Right lobe of liver (tissue), 6 donors: ENCODE results near the gene SPPL2A. TPM values are rescaled to one million over a fixed set of nuclear protein-coding genes. Genes with fewer than 3 reads are reported as not detected.
A peak's percentile ranks its signal among the peaks of the same experiment; 100 is the strongest.

ENCODE experiments used
- ATAC-seq, 4 donors: fragments of 200-7000 bp; cut with Tn5 transposase; one replicate each; pipeline ENCODE4 v1.9.1; 2020; ENCODE audit warnings: mild to moderate bottlenecking in 4 of 4, moderate library complexity in 4 of 4
- DNase-seq, 3 donors: peaks; one replicate each; pipeline ENCODE4 v3.0.0-alpha.2; 2020
- H3K27ac ChIP-seq, 3 donors: fragments of 200-600 bp; one replicate each; pipeline ENCODE4 v1.8.0; 2022
- H3K27me3 ChIP-seq, 2 donors: fragments of 200-600 bp; one replicate each; pipeline ENCODE4 v1.8.0; 2022
- H3K36me3 ChIP-seq, 4 donors: fragments of 200-600 bp; sonication (generic) in 1 of 4; one replicate each; pipeline versions ENCODE4 v1.5.1 to v1.8.0; 2017 to 2022; ENCODE audit warnings: control low read depth in 1 of 4
- H3K4me1 ChIP-seq, 4 donors: fragments of 200-600 bp; sonication (generic) in 1 of 4; one replicate each; pipeline versions ENCODE4 v1.5.1 to v1.8.0; 2017 to 2022; ENCODE audit warnings: control low read depth in 1 of 4
- H3K4me3 ChIP-seq, 3 donors: fragments of 200-600 bp; one replicate each; pipeline ENCODE4 v1.8.0; 2022
- H3K9me3 ChIP-seq, 4 donors: fragments of 200-600 bp; sonication (generic) in 1 of 4; one replicate each; pipeline versions ENCODE4 v1.5.1 to v1.8.0; 2017 to 2022; ENCODE audit warnings: control low read depth in 1 of 4
- POLR2A ChIP-seq: fragments of 450-650 bp; IDR thresholded peaks from one replicate; pipeline ENCODE4 v1.6.1; 2017; ENCODE audit warnings: antibody characterized with exemption, mild to moderate bottlenecking
- WGBS: methylation state at CpG from one replicate; pipeline ENCODE4 v1.1.6; 2018; ENCODE audit warnings: low coverage, low lambda C conversion rate; ENCODE audit not compliant: insufficient coverage; ENCODE audit errors: missing lambda C conversion rate; 5-methylcytosine and 5-hydroxymethylcytosine counted together
- intact Hi-C, 2 donors: fragments of 100-400 bp; cut with DNase I; formaldehyde crosslinking; loops; one replicate each; pipeline versions ENCODE4 v1.11.2 to v1.14.1; 2022
- total RNA-seq, 6 experiments: library from RNA; depleted of rRNA in 2 of 6; stranded (reverse); fragments of >200 nt in 2 of 6; fragmentation: NEBNext Ultra II Directional in 3 of 6; extraction: Animal tissue kit (Norgen Biotek cat#: 25700) in 3 of 6; gene quantifications; one replicate each; pipeline versions ENCODE4 v1.1.0 to v1.2.4, GENCODE V29; 2016 to 2023
- TF ChIP-seq, protein P1 (sequence below), 4 donors: fragments of 200-600 bp in 3 of 4; fragments of 450-650 bp in 1 of 4; IDR thresholded peaks; one replicate each; pipeline versions ENCODE4 v1.5.1 to v1.8.0; 2016 to 2022; ENCODE audit warnings: antibody characterized with exemption in 4 of 4, mild to moderate bottlenecking in 2 of 4
- donor health status: DM: no; HTN: yes; CAD: no.
- donor health status: DM: no; HTN: no; CAD: no.
- donor health status: DM: no; HTN: no; CAD: no.
- donor health status: DM: no; HTN: yes; CAD: no.
- donor health status: DM: no; HTN: yes; CAD: no.

SPPL2A gene
- total RNA-seq, 6 experiments from 2014 or later = 94.0 to 239 (median 120) TPM

DNA sequence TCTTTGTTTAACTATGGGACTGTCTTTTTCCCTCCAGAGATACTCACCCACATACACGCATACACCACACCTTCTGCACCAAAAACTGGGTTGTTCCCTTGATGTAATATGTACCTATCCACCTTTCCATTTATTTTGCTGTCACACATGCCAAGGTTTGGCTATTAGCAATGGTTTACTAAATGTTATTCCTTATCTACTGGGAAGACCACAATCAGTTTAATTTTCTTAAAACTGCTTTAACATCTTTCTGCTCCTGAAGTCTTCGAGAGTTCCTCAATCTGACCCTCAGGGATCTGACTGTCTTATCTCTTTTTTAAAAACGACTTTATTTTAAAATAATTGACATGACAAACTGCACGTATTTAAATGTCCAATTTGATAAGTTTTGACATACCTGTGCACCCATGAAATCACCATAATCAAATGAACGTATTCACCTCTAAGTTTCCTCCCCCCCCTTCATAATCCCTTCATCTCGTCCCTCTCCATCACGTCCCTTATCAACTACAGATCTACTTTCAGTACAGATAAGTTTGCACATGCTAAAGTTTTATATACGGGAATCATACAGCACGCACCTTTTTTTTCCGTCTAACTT, 78.1 kb downstream of the SPPL2A start:
- Histone ChIP-seq H3K36me3 (peaks cover 0 to 9% (median 0%) of the 10 kb centered on the region in 4 donors), H3K27me3 (no peaks in the 10 kb centered on the region), H3K4me1 (peaks cover 0 to 44% (median 10%) of the 10 kb centered on the region in 4 donors), H3K9me3 (no peaks in the 10 kb centered on the region), H3K4me3 (peak overlapping the region; percentile 91 to 97 (median 93)), H3K27ac (peak overlapping the region; percentile 94 to 99 (median 96))
- intact Hi-C loops = loop anchor here in 1 of 2 donors (10.0 kb wide), 1 partner anchor 77 kb away; the partner anchor contains the start of gene SPPL2A
- no peak for TF ChIP-seq POLR2A
- TF ChIP-seq, protein P1, sequence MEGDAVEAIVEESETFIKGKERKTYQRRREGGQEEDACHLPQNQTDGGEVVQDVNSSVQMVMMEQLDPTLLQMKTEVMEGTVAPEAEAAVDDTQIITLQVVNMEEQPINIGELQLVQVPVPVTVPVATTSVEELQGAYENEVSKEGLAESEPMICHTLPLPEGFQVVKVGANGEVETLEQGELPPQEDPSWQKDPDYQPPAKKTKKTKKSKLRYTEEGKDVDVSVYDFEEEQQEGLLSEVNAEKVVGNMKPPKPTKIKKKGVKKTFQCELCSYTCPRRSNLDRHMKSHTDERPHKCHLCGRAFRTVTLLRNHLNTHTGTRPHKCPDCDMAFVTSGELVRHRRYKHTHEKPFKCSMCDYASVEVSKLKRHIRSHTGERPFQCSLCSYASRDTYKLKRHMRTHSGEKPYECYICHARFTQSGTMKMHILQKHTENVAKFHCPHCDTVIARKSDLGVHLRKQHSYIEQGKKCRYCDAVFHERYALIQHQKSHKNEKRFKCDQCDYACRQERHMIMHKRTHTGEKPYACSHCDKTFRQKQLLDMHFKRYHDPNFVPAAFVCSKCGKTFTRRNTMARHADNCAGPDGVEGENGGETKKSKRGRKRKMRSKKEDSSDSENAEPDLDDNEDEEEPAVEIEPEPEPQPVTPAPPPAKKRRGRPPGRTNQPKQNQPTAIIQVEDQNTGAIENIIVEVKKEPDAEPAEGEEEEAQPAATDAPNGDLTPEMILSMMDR (IDR thresholded peaks at IDR 0.05) = no peak
- ATAC-seq = peak; percentile 25 to 56 (median 40)
- WGBS = 23% methylated on average over 10 of the region's 10 CpGs
- DNase-seq = no peak

DNA sequence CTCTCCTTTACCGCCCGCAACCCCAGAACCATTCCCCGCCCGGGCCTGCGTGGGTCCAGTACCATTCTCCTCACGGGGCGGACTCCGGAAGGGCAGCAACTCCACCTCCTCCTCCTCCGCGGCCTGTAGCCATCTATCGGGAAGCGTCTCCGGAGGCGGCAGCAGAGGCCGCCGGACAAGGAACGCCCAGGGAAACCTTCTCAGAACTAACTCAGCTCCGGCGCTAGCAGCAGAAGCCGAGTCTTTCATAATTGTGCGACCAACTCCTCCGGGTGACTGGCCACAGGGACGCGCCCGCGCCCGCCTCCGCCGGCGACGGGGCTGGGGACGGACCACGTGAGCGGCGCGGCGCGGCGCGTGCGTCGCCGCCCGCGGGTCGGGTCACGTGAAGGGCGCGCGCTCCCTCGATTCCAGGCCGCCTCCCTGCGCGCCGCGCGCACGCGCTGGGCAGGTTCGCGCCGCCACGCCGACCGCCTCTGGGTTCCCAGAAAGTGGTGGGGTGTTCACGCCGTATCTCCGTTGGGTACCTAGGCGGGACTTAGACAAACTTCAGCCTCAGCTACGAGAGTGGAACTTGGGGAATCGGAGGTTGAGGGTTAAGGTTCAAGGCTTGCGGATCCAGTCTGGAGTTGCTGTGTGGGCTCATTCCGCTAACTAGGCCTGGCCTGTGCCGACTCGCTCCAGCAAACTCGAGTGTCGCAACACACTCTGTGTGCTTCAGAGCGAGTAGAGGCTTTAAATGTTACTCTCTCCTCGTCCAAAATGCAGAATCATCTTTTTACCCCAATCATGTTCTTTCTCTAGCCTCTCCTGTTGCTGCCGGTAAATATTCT, 78.8 kb downstream of the SPPL2A start, which contains the start of gene TRPM7:
TSS of gene TRPM7 (minus strand) at position 329 of the 833 bp plus-strand sequence. CDS start at position 65, 264 bp downstream.
- Histone ChIP-seq H3K9me3 (no peaks in the 10 kb centered on the region), H3K27ac (peak within 1 kb of the TSS; percentile 94 to 99 (median 96)), H3K4me3 (peak within 1 kb of the TSS; percentile 91 to 97 (median 93)), H3K27me3 (no peaks in the 10 kb centered on the region), H3K36me3 (peaks cover 0 to 9% (median 0%) of the 10 kb centered on the region in 4 donors), H3K4me1 (peaks cover 0 to 44% (median 10%) of the 10 kb centered on the region in 4 donors)
- 0% methylated on average over 40 of the region's 80 CpGs for WGBS
- DNase-seq = peak; percentile 92 to 93 (median 92)
- intact Hi-C loops = loop anchor here in 1 of 2 donors (10.0 kb wide), 1 partner anchor 78 kb away; the partner anchor contains the start of gene SPPL2A
- ATAC-seq = peak; percentile 78 to 87 (median 86)
- TF ChIP-seq, protein P1 (IDR thresholded peaks at IDR 0.05) = no peak
- TF ChIP-seq POLR2A = peak; percentile 88

DNA sequence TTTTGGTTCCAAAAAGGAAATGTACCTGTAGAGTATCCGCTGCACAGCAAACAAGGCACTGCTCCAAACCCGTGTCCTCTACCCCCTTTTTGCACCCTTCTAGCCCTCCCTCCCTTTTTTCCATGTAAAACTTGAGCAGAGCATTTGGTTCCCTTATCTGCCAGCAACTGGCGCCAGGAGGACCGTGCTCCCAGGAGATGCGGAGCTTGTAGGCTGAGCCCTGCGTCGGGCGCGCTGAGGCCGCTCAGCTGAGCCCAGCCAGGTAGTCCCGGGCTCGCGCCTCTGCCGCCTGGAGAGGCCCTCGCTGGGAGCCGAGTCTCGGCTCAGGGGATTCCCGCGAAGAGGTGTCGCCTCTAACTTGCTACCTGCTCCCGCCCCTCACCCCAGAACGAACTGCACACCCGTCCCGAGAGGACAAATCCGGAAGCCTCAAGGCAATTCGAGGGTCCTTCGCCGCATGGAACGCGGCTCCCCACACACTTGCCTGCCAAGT, 79.5 kb downstream of the SPPL2A start:
- peak; percentile 64 to 77 (median 68) for DNase-seq
- Histone ChIP-seq H3K4me3 (peak overlapping the region; percentile 91 to 97 (median 93)), H3K9me3 (no peaks in the 10 kb centered on the region), H3K36me3 (peaks cover 0 to 9% (median 0%) of the 10 kb centered on the region in 4 donors), H3K27ac (peak overlapping the region; percentile 94 to 99 (median 96)), H3K27me3 (no peaks in the 10 kb centered on the region), H3K4me1 (peaks cover 0 to 44% (median 10%) of the 10 kb centered on the region in 4 donors)
- intact Hi-C loops = loop anchor here in 1 of 2 donors (10.0 kb wide), 1 partner anchor 79 kb away; the partner anchor contains the start of gene SPPL2A
- peak; percentile 65 to 70 (median 65) for ATAC-seq
- WGBS = 0% methylated on average over 25 of the region's 30 CpGs
- TF ChIP-seq, protein P1 (IDR thresholded peaks at IDR 0.05) = no peak
- TF ChIP-seq POLR2A = no peak
